Chondrocyte (in vitro differentiated cells): ENCODE measurements around the gene KRTAP12-3. TPM values are rescaled to one million over a fixed set of nuclear protein-coding genes. Genes with fewer than 3 reads are reported as not detected.

Experiments
- DNase-seq: peaks from one replicate; pipeline ENCODE4 v3.0.0; 2021; ENCODE audit warnings: mixed read lengths, low spot score
- H3K27ac Mint-ChIP-seq: one replicate; pipeline ENCODE4 v1.8.0; 2021; ENCODE audit warnings: mild to moderate bottlenecking, moderate library complexity, mixed read lengths; ENCODE audit not compliant: unreplicated experiment
- H3K27me3 Mint-ChIP-seq: 2 replicates; pipeline ENCODE4 v1.8.0; 2021; ENCODE audit warnings: low read depth, mixed read lengths
- H3K36me3 Mint-ChIP-seq: 2 replicates; pipeline ENCODE4 v1.8.0; 2021; ENCODE audit warnings: low read depth, mixed read lengths
- H3K4me1 Mint-ChIP-seq: 2 replicates; pipeline ENCODE4 v1.8.0; 2021; ENCODE audit warnings: low read depth, mild to moderate bottlenecking, mixed read lengths
- H3K4me3 Mint-ChIP-seq: one replicate; pipeline ENCODE4 v1.8.0; 2021; ENCODE audit warnings: mild to moderate bottlenecking, moderate library complexity, mixed read lengths; ENCODE audit not compliant: unreplicated experiment
- H3K9me3 Mint-ChIP-seq: 2 replicates; pipeline ENCODE4 v1.8.0; 2021; ENCODE audit warnings: low read depth, mixed read lengths
- CTCF ChIP-seq: fragments of 200-600 bp; sonication (generic); IDR thresholded peaks from 2 replicates; pipeline ENCODE4 v1.5.0; 2021; ENCODE audit warnings: antibody characterized with exemption, mild to moderate bottlenecking, moderate library complexity
- total RNA-seq: library from RNA; stranded (reverse); gene quantifications from 3 replicates; pipeline ENCODE4 v1.2.1, GENCODE V29; 2021

The KRTAP12-3 gene
- total RNA-seq, 1 donor from 2014 or later, result not detected

GRCh38 chr21:44702111-44702972 is 44.6 kb downstream of the KRTAP12-3 start:
- H3K36me3 Mint-ChIP-seq, result peaks cover 1% of the 10 kb centered on the region

GRCh38 chr21:44702973-44703730 is 45.4 kb downstream of the KRTAP12-3 start:
- H3K27me3 Mint-ChIP-seq, result peaks cover 72% of the 10 kb centered on the region
- no peak for TF ChIP-seq CTCF
- H3K36me3 Mint-ChIP-seq, result peaks cover 1% of the 10 kb centered on the region
- H3K9me3 Mint-ChIP-seq, result peaks cover 3% of the 10 kb centered on the region
- no peak overlapping the region for H3K4me3 Mint-ChIP-seq
- no peak overlapping the region for H3K27ac Mint-ChIP-seq
- no peak for DNase-seq
- H3K4me1 Mint-ChIP-seq, result peaks cover 6% of the 10 kb centered on the region

More at GRCh38 chr21:44702111-44702972, 44.6 kb downstream of the KRTAP12-3 start:
- Mint-ChIP-seq H3K9me3 (peaks cover 3% of the 10 kb centered on the region), H3K4me1 (peaks cover 14% of the 10 kb centered on the region), H3K27ac (no peak overlapping the region), H3K4me3 (no peak overlapping the region), H3K27me3 (peaks cover 72% of the 10 kb centered on the region)
- no peak for DNase-seq
- no peak for TF ChIP-seq CTCF

GRCh38 chr21:44703731-44704635 is 46.3 kb downstream of the KRTAP12-3 start:
- H3K4me1 Mint-ChIP-seq, result peaks cover under 1% of the 10 kb centered on the region
- H3K4me3 Mint-ChIP-seq, result no peak overlapping the region
- peaks cover 3% of the 10 kb centered on the region for H3K9me3 Mint-ChIP-seq
- H3K36me3 Mint-ChIP-seq, result peaks cover 1% of the 10 kb centered on the region
- no peak for TF ChIP-seq CTCF
- DNase-seq, result no peak
- peaks cover 72% of the 10 kb centered on the region for H3K27me3 Mint-ChIP-seq
- H3K27ac Mint-ChIP-seq, result no peak overlapping the region

- Mint-ChIP-seq H3K9me3 (peaks cover 3% of the 10 kb centered on the region), H3K27me3 (peaks cover 74% of the 10 kb centered on the region), H3K4me3 (no peak overlapping the region), H3K4me1 (peaks cover 5% of the 10 kb centered on the region), H3K36me3 (peaks cover 1% of the 10 kb centered on the region), H3K27ac (no peak overlapping the region)
- no peak for TF ChIP-seq CTCF
- no peak for DNase-seq
These were observed 46.9 kb downstream of the KRTAP12-3 start for GRCh38 chr21:44704636-44705001.
